ENCODE results near the gene ACSM6.
"Not testable (repeated sequence)": the region's sequence is repeated elsewhere in the genome, so short reads cannot be mapped to it uniquely, and the experiment has no call there.

The ACSM6 gene

GRCh38 chr10:95217476-95217875, 23.4 kb downstream of the ACSM6 start:
- no peak for DNase-seq

- no peak for DNase-seq
These were observed 26.5 kb downstream of the ACSM6 start for GRCh38 chr10:95220539-95220938.

- no peak for DNase-seq
These were observed 27.1 kb downstream of the ACSM6 start for GRCh38 chr10:95221124-95221523.

- DNase-seq: no peak
These were observed 31.1 kb downstream of the ACSM6 start for GRCh38 chr10:95225136-95225535.

- DNase-seq: not testable (repeated sequence)
These were observed 35.1 kb downstream of the ACSM6 start for GRCh38 chr10:95228934-95229723.

- no peak for DNase-seq
These were observed 35.9 kb downstream of the ACSM6 start for GRCh38 chr10:95229724-95230627.

GRCh38 chr10:95230677-95231586, 36.9 kb downstream of the ACSM6 start:
- DNase-seq: peak; percentile 62

- DNase-seq: no peak
These were observed 39.5 kb downstream of the ACSM6 start for GRCh38 chr10:95233377-95234034.

- DNase-seq: no peak
These were observed 40.9 kb downstream of the ACSM6 start for GRCh38 chr10:95234951-95235350.

- DNase-seq: no peak
These were observed 41.6 kb downstream of the ACSM6 start for GRCh38 chr10:95235676-95236067.

GRCh38 chr10:95236068-95236903, 42.2 kb downstream of the ACSM6 start:
- no peak for DNase-seq

GRCh38 chr10:95237376-95238170, 43.5 kb downstream of the ACSM6 start:
- no peak for DNase-seq

GRCh38 chr10:95240096-95240495, 46.1 kb downstream of the ACSM6 start:
- DNase-seq: not testable (repeated sequence)

GRCh38 chr10:95240811-95241210, 46.8 kb downstream of the ACSM6 start:
- no peak for DNase-seq

GRCh38 chr10:95241533-95241932, 47.5 kb downstream of the ACSM6 start:
- DNase-seq: no peak

- DNase-seq: no peak
These were observed 48.7 kb downstream of the ACSM6 start for GRCh38 chr10:95242581-95243317.

GRCh38 chr10:95243318-95243617, 49.2 kb downstream of the ACSM6 start:
- DNase-seq: no peak

- DNase-seq: no peak
These were observed 50.1 kb downstream of the ACSM6 start for GRCh38 chr10:95244152-95244551.

GRCh38 chr10:95245425-95246055, 51.5 kb downstream of the ACSM6 start:
- no peak for DNase-seq

All from activated CD8-positive, alpha-beta memory T cell treated with anti-CD3 and anti-CD28 coated beads, Interleukin-2, amount 50 U/mL, for 4 hours (primary cell).